GM21367 (cell line): Measurements from ENCODE around the gene FRMD4A.
"Not testable (repeated sequence)": the region's sequence is repeated elsewhere in the genome, so short reads cannot be mapped to it uniquely, and the experiment has no call there.

Experiments used
- ATAC-seq: cut with Tn5 transposase; IDR thresholded peaks from one replicate; pipeline ENCODE4 v1.9.1; 2021; ENCODE audit not compliant: unreplicated experiment

FRMD4A gene

GRCh38 chr10:14116021-14116420, 214.7 kb downstream of the FRMD4A start:
- no peak for ATAC-seq

GRCh38 chr10:14114791-14115190, 215.9 kb downstream of the FRMD4A start:
- no peak for ATAC-seq

GRCh38 chr10:14112056-14112455, 218.7 kb downstream of the FRMD4A start:
- ATAC-seq, result no peak

- ATAC-seq, result no peak
Observed at GRCh38 chr10:14111208-14111607, 219.5 kb downstream of the FRMD4A start.

- no peak for ATAC-seq
Observed at GRCh38 chr10:14106828-14107227, 223.9 kb downstream of the FRMD4A start.

- ATAC-seq, result no peak
Observed at GRCh38 chr10:14102056-14102455, 228.7 kb downstream of the FRMD4A start.

- no peak for ATAC-seq
Observed at GRCh38 chr10:14099885-14100284, 230.8 kb downstream of the FRMD4A start.

- no peak for ATAC-seq
Observed at GRCh38 chr10:14093730-14094484, 236.8 kb downstream of the FRMD4A start.

- ATAC-seq, result no peak
Observed at GRCh38 chr10:14092799-14093198, 237.9 kb downstream of the FRMD4A start.

- no peak for ATAC-seq
Observed at GRCh38 chr10:14089556-14090292, 241.0 kb downstream of the FRMD4A start.

GRCh38 chr10:14087566-14087965, 243.2 kb downstream of the FRMD4A start:
- ATAC-seq, result no peak

GRCh38 chr10:14086596-14086995, 244.1 kb downstream of the FRMD4A start:
- no peak for ATAC-seq

- ATAC-seq, result no peak
Observed at GRCh38 chr10:14084875-14085274, 245.8 kb downstream of the FRMD4A start.

GRCh38 chr10:14080795-14081194, 249.9 kb downstream of the FRMD4A start:
- no peak for ATAC-seq

- no peak for ATAC-seq
Observed at GRCh38 chr10:14077430-14077829, 253.3 kb downstream of the FRMD4A start.

- no peak for ATAC-seq
Observed at GRCh38 chr10:14074062-14074884, 256.5 kb downstream of the FRMD4A start.

GRCh38 chr10:14072541-14072940, 258.2 kb downstream of the FRMD4A start:
- no peak for ATAC-seq

- ATAC-seq, result no peak
Observed at GRCh38 chr10:14071956-14072355, 258.8 kb downstream of the FRMD4A start.

GRCh38 chr10:14068601-14069250, 262.0 kb downstream of the FRMD4A start:
- no peak for ATAC-seq

GRCh38 chr10:14067638-14068037, 263.1 kb downstream of the FRMD4A start:
- not testable (repeated sequence) for ATAC-seq

- no peak for ATAC-seq
Observed at GRCh38 chr10:14066106-14066505, 264.6 kb downstream of the FRMD4A start.
